Breast epithelium (tissue), 3 donors: ENCODE data around the gene UBA5.
"Not testable (repeated sequence)": the region's sequence is repeated elsewhere in the genome, so short reads cannot be mapped to it uniquely, and the experiment has no call there.

Source experiments
- CTCF ChIP-seq, 3 donors: fragments of 450-650 bp; IDR thresholded peaks; one replicate each; pipeline ENCODE4 v1.5.1; 2016 to 2017; ENCODE audit warnings: antibody characterized with exemption in 3 of 3, mild to moderate bottlenecking in 3 of 3, moderate library complexity in 3 of 3
- POLR2A ChIP-seq: fragments of 450-650 bp; IDR thresholded peaks from one replicate; pipeline ENCODE4 v1.6.1; 2016; ENCODE audit warnings: antibody characterized with exemption, mild to moderate bottlenecking, moderate library complexity
- POLR2AphosphoS5 ChIP-seq, 3 donors: sonication (generic); formaldehyde crosslinking; IDR thresholded peaks; one replicate each; pipeline ENCODE4 v1.6.1; 2017; ENCODE audit warnings: antibody characterized with exemption in 3 of 3

- not testable (repeated sequence) for TF ChIP-seq POLR2A; CTCF (IDR thresholded peaks at IDR 0.05); POLR2AphosphoS5 (IDR thresholded peaks at IDR 0.05)
Measured at GRCh38 chr3:132615301-132615700, 44.8 kb upstream of the UBA5 start.
